COR-L47 (cell line): ENCODE measurements around the gene MAPT.
"Not testable (repeated sequence)": the region's sequence is repeated elsewhere in the genome, so short reads cannot be mapped to it uniquely, and the experiment has no call there.

Experiments
- DNase-seq: peaks from one replicate; lab custom pipeline; 2025; lab: John Stamatoyannopoulos, UW

Gene MAPT

DNA sequence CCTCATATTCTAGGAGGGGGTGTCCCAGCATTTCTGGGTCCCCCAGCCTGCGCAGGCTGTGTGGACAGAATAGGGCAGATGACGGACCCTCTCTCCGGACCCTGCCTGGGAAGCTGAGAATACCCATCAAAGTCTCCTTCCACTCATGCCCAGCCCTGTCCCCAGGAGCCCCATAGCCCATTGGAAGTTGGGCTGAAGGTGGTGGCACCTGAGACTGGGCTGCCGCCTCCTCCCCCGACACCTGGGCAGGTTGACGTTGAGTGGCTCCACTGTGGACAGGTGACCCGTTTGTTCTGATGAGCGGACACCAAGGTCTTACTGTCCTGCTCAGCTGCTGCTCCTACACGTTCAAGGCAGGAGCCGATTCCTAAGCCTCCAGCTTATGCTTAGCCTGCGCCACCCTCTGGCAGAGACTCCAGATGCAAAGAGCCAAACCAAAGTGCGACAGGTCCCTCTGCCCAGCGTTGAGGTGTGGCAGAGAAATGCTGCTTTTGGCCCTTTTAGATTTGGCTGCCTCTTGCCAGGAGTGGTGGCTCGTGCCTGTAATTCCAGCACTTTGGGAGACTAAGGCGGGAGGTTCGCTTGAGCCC, 116.3 kb downstream of the MAPT start:
- DNase-seq = no peak

DNA sequence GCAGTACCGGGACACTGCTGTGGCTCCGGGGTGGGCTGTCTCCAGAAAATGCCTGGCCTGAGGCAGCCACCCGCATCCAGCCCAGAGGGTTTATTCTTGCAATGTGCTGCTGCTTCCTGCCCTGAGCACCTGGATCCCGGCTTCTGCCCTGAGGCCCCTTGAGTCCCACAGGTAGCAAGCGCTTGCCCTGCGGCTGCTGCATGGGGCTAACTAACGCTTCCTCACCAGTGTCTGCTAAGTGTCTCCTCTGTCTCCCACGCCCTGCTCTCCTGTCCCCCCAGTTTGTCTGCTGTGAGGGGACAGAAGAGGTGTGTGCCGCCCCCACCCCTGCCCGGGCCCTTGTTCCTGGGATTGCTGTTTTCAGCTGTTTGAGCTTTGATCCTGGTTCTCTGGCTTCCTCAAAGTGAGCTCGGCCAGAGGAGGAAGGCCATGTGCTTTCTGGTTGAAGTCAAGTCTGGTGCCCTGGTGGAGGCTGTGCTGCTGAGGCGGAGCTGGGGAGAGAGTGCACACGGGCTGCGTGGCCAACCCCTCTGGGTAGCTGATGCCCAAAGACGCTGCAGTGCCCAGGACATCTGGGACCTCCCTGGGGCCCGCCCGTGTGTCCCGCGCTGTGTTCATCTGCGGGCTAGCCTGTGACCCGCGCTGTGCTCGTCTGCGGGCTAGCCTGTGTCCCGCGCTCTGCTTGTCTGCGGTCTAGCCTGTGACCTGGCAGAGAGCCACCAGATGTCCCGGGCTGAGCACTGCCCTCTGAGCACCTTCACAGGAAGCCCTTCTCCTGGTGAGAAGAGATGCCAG, 117.6 kb downstream of the MAPT start:
- no peak for DNase-seq

DNA sequence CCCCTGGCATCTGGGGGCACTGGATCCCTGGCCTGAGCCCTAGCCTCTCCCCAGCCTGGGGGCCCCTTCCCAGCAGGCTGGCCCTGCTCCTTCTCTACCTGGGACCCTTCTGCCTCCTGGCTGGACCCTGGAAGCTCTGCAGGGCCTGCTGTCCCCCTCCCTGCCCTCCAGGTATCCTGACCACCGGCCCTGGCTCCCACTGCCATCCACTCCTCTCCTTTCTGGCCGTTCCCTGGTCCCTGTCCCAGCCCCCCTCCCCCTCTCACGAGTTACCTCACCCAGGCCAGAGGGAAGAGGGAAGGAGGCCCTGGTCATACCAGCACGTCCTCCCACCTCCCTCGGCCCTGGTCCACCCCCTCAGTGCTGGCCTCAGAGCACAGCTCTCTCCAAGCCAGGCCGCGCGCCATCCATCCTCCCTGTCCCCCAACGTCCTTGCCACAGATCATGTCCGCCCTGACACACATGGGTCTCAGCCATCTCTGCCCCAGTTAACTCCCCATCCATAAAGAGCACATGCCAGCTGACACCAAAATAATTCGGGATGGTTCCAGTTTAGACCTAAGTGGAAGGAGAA, 118.2 kb downstream of the MAPT start:
- no peak for DNase-seq

DNA sequence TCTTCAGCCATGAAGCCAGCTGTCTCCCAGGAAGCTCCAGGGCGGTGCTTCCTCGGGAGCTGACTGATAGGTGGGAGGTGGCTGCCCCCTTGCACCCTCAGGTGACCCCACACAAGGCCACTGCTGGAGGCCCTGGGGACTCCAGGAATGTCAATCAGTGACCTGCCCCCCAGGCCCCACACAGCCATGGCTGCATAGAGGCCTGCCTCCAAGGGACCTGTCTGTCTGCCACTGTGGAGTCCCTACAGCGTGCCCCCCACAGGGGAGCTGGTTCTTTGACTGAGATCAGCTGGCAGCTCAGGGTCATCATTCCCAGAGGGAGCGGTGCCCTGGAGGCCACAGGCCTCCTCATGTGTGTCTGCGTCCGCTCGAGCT, 118.8 kb downstream of the MAPT start:
- no peak for DNase-seq

DNA sequence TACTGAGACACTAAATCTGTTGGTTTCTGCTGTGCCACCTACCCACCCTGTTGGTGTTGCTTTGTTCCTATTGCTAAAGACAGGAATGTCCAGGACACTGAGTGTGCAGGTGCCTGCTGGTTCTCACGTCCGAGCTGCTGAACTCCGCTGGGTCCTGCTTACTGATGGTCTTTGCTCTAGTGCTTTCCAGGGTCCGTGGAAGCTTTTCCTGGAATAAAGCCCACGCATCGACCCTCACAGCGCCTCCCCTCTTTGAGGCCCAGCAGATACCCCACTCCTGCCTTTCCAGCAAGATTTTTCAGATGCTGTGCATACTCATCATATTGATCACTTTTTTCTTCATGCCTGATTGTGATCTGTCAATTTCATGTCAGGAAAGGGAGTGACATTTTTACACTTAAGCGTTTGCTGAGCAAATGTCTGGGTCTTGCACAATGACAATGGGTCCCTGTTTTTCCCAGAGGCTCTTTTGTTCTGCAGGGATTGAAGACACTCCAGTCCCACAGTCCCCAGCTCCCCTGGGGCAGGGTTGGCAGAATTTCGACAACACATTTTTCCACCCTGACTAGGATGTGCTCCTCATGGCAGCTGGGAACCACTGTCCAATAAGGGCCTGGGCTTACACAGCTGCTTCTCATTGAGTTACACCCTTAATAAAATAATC, 119.3 kb downstream of the MAPT start:
- DNase-seq = no peak

DNA sequence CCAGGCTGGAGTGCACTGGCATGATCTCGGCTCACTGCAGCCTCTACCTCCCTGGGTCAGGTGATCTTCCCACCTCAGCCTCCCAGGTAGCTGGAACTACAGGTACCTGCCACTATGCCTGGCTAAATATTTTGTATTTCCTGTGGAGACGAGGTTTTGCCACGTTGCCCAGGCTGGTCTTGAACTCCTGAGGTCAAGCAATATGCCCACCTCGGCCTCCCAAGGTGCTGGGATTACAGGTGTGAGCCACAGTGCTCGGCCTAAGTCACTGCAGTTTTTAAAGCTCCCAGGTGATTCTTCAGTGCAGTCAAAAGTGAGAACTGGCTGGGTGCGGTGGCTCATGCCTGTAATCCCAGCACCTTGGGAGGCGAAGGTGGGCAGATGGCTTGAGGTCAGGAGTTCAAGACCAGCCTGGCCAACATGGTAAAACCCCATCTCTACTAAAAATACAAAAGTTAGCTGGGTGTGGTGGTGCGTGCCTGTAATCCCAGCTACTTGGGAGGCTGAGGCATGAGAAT, 125.1 kb downstream of the MAPT start:
- DNase-seq = not testable (repeated sequence)

DNA sequence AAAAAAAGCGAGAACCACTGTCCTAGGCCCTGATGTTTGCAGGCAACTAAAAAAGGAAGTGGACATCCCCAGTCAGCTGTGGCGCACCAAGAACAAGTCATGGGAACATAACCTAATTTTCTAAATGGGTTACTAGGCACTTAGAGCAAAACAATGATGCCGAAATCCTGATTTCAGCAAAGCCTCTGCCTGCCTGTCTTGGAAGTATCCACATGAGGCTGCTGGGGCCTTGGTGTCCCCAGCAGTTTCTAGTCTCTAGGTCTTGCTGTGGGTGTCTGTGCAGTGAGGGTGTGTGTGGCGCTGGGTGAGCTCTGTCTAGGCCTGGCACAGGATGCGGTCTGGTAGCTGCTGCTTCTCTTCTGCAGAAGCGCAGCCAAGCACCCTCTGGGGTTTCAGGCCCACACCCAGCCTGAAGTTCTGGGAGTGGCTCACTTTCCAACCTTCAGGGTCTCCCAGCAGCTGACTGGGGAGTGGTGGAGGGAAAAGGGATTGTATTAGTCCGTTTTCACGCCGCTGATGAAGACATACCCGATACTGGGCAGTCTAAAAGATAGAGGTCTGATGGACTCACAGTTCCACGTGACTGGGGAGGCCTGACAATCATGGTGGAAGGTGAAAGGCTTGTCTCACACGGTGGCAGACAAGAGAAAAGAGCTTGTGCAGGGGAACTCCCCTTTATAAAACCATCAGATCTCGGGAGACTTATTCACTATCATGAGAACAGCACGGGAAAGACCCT, 125.8 kb downstream of the MAPT start:
- no peak for DNase-seq

DNA sequence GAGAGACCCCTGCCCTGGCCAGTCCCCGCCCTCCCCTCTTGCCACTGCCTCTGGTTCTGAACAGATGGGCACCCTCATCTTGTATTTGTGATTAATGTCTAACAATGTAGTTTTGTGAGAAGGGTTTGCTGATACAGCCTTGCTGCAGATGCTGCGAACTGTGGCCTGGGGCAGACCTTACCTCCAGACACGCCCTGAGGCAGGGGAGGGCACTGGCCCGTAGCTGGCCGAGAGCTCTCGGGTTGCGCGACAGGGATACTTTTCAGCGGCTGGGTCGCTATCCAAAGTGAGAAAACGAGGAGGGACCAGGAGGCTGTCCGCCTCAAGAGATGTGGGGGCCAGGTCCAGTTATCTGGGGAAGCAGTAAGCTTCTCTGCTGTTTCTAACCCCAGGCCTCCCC, 126.6 kb downstream of the MAPT start:
- no peak for DNase-seq

DNA sequence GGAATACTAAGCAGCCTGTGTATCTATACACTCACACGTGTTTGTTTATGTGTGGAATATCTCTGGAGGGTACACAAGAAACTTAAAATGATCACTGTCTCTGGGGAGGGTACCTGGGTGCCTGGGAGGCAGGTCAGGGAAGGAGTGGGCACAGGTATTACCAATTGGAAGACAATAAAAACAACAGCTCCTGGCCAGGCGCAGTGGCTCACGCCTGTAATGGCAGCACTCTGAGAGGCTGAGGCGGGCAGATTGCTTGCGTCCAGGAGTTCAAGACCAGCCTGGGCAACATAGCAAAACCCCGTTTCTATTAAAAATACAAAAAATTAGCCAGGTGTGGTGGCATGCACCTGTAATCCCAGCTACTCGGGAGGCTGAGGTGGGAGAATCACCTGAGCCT, 129.0 kb downstream of the MAPT start:
- DNase-seq = not testable (repeated sequence)

DNA sequence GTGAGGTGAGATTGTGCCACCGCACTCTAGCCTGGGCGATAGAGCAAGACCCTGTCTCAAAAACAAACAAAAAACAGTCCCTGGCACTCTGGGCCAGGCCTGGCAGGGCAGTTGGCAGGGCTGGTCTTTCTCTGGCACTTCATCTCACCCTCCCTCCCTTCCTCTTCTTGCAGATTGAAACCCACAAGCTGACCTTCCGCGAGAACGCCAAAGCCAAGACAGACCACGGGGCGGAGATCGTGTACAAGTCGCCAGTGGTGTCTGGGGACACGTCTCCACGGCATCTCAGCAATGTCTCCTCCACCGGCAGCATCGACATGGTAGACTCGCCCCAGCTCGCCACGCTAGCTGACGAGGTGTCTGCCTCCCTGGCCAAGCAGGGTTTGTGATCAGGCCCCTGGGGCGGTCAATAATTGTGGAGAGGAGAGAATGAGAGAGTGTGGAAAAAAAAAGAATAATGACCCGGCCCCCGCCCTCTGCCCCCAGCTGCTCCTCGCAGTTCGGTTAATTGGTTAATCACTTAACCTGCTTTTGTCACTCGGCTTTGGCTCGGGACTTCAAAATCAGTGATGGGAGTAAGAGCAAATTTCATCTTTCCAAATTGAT, 129.5 kb downstream of the MAPT start:
- no peak for DNase-seq

DNA sequence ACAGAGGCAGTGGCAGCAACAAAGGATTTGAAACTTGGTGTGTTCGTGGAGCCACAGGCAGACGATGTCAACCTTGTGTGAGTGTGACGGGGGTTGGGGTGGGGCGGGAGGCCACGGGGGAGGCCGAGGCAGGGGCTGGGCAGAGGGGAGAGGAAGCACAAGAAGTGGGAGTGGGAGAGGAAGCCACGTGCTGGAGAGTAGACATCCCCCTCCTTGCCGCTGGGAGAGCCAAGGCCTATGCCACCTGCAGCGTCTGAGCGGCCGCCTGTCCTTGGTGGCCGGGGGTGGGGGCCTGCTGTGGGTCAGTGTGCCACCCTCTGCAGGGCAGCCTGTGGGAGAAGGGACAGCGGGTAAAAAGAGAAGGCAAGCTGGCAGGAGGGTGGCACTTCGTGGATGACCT, 130.2 kb downstream of the MAPT start:
- no peak for DNase-seq

DNA sequence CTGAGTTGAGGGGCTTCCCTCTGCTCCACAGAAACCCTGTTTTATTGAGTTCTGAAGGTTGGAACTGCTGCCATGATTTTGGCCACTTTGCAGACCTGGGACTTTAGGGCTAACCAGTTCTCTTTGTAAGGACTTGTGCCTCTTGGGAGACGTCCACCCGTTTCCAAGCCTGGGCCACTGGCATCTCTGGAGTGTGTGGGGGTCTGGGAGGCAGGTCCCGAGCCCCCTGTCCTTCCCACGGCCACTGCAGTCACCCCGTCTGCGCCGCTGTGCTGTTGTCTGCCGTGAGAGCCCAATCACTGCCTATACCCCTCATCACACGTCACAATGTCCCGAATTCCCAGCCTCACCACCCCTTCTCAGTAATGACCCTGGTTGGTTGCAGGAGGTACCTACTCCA, 130.7 kb downstream of the MAPT start:
- no peak for DNase-seq

DNA sequence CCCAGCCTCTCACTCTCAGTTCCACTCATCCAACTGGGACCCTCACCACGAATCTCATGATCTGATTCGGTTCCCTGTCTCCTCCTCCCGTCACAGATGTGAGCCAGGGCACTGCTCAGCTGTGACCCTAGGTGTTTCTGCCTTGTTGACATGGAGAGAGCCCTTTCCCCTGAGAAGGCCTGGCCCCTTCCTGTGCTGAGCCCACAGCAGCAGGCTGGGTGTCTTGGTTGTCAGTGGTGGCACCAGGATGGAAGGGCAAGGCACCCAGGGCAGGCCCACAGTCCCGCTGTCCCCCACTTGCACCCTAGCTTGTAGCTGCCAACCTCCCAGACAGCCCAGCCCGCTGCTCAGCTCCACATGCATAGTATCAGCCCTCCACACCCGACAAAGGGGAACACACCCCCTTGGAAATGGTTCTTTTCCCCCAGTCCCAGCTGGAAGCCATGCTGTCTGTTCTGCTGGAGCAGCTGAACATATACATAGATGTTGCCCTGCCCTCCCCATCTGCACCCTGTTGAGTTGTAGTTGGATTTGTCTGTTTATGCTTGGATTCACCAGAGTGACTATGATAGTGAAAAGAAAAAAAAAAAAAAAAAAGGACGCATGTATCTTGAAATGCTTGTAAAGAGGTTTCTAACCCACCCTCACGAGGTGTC, 131.3 kb downstream of the MAPT start:
- DNase-seq = no peak

DNA sequence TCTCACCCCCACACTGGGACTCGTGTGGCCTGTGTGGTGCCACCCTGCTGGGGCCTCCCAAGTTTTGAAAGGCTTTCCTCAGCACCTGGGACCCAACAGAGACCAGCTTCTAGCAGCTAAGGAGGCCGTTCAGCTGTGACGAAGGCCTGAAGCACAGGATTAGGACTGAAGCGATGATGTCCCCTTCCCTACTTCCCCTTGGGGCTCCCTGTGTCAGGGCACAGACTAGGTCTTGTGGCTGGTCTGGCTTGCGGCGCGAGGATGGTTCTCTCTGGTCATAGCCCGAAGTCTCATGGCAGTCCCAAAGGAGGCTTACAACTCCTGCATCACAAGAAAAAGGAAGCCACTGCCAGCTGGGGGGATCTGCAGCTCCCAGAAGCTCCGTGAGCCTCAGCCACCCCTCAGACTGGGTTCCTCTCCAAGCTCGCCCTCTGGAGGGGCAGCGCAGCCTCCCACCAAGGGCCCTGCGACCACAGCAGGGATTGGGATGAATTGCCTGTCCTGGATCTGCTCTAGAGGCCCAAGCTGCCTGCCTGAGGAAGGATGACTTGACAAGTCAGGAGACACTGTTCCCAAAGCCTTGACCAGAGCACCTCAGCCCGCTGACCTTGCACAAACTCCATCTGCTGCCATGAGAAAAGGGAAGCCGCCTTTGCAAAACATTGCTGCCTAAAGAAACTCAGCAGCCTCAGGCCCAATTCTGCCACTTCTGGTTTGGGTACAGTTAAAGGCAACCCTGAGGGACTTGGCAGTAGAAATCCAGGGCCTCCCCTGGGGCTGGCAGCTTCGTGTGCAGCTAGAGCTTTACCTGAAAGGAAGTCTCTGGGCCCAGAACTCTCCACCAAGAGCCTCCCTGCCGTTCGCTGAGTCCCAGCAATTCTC, 132.1 kb downstream of the MAPT start:
- DNase-seq = no peak

DNA sequence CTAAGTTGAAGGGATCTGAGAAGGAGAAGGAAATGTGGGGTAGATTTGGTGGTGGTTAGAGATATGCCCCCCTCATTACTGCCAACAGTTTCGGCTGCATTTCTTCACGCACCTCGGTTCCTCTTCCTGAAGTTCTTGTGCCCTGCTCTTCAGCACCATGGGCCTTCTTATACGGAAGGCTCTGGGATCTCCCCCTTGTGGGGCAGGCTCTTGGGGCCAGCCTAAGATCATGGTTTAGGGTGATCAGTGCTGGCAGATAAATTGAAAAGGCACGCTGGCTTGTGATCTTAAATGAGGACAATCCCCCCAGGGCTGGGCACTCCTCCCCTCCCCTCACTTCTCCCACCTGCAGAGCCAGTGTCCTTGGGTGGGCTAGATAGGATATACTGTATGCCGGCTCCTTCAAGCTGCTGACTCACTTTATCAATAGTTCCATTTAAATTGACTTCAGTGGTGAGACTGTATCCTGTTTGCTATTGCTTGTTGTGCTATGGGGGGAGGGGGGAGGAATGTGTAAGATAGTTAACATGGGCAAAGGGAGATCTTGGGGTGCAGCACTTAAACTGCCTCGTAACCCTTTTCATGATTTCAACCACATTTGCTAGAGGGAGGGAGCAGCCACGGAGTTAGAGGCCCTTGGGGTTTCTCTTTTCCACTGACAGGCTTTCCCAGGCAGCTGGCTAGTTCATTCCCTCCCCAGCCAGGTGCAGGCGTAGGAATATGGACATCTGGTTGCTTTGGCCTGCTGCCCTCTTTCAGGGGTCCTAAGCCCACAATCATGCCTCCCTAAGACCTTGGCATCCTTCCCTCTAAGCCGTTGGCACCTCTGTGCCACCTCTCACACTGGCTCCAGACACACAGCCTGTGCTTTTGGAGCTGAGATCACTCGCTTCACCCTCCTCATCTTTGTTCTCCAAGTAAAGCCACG, 133.0 kb downstream of the MAPT start:
- no peak for DNase-seq

DNA sequence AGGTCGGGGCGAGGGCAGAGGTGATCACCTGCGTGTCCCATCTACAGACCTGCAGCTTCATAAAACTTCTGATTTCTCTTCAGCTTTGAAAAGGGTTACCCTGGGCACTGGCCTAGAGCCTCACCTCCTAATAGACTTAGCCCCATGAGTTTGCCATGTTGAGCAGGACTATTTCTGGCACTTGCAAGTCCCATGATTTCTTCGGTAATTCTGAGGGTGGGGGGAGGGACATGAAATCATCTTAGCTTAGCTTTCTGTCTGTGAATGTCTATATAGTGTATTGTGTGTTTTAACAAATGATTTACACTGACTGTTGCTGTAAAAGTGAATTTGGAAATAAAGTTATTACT, 133.6 kb downstream of the MAPT start:
- no peak for DNase-seq

DNA sequence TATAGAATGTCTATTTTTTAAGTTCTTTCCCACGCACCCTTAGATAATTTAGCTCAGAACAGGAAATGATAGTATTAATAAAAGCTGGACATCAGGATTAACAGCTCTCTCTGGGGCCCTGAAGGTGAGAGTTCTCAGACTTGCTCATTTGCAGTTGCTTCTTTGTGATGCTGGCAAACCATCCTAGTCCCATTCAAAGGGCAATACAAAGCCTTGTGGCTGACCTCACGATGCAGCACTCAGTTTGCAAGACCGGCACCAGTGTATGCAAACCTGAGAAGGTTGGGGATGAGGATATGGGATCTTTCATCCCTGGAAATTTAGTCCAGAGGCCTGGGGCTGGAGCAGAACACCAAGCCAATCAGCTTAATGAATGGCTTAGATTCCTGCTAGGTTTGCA, 134.0 kb downstream of the MAPT start:
- no peak for DNase-seq

DNA sequence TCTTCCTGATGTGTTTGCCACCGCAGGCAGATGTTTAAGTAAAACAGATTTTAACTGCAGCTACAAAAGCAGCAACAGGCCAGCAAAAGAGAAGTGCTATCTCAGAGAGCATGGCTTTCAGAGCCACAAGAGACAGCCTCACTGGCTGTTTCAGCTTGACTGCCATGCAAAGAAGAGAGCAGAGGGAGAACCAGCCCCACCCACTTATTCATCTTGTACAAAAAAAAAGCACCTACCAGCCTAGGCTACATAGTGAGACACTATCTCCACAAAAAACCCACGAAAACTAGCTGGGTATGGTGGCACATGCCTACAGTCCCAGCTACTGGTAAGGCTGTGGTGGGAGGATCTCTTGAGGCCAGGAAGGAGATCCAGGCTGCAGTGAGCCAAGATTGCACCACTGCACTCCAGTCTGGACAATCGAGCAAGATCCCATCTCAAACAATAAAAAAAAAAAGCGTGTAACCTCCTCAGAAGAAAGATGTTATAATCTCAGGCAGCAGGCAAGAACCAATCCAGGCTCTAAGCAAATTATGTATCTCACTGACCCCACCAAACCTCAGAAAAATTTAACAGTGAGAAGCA, 134.7 kb downstream of the MAPT start:
- no peak for DNase-seq

DNA sequence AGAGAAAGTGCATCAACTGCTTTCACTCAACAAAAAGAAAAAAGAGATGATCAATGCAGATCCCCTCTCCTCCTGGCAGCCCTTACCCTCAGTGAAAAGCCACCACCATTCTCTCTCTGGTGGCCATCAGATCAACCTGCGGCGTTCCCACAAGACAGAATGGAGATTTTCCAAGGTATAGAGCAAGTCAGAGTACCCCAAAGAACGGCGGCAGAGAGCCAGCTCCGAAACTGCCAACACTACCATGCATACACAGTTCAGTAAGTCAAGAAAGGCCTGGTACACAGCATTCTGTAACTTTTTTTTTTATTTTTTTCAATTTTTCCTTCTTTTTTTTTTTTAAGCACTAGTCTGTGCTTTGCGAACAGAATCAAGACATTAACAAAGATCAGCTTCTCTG, 135.3 kb downstream of the MAPT start:
- no peak for DNase-seq
